B cell (primary cell): ENCODE data around the gene ABTB2. TPM values are rescaled to one million over a fixed set of nuclear protein-coding genes. Genes with fewer than 3 reads are reported as not detected.

Source experiments
- ATAC-seq: fragments of 200-7000 bp; cut with Tn5 transposase; one replicate; pipeline ENCODE4 v1.10.0; 2021; ENCODE audit warnings: low read depth, mild to moderate bottlenecking, moderate number of reproducible peaks, moderate library complexity
- CTCF ChIA-PET: fragments of 350-600 bp; sonication (Branson Sonifier 250); formaldehyde crosslinking; loops from one replicate; lab custom pipeline; 2021; ENCODE audit warnings: antibody characterized with exemption, inconsistent platforms; lab: Charles Lee
- POLR2A ChIA-PET: fragments of 350-600 bp; sonication (Branson Sonifier 250); formaldehyde crosslinking; loops from one replicate; lab custom pipeline; 2021; ENCODE audit warnings: antibody characterized with exemption; lab: Charles Lee
- DNase-seq: peaks from one replicate; pipeline ENCODE4 v3.0.0; 2013
- H2AFZ ChIP-seq: 2 replicates; pipeline ENCODE4 v1.6.1; 2012; ENCODE audit warnings: mild to moderate bottlenecking, low read depth, low read length; ENCODE audit not compliant: insufficient read depth, poor library complexity, severe bottlenecking
- H3K27ac ChIP-seq, 2 donors: 1 replicate in 1 of 2; 2 replicates in 1 of 2; pipeline ENCODE4 v1.5.1; 2012 to 2013; ENCODE audit warnings: low read length in 2 of 2, mild to moderate bottlenecking in 2 of 2, moderate library complexity in 1 of 2
- H3K27me3 ChIP-seq, 4 experiments: fragments of 200-600 bp in 1 of 4; sonication (generic) in 1 of 4; replicated peaks in 1 of 4; 1 replicate in 2 of 4; 2 replicates in 2 of 4; pipeline versions ENCODE4 v1.6.1 to v1.7.0; 2013 to 2016; ENCODE audit warnings: low read length in 3 of 4, mild to moderate bottlenecking in 2 of 4, mixed read lengths in 1 of 4, moderate library complexity in 1 of 4; ENCODE audit not compliant: insufficient read depth in 4 of 4, control insufficient read depth in 3 of 4; ENCODE audit errors: control extremely low read depth in 1 of 4
- H3K36me3 ChIP-seq, 2 experiments: replicated peaks in 1 of 2; 1 replicate in 1 of 2; 2 replicates in 1 of 2; pipeline versions ENCODE4 v1.6.1 to v1.7.1; 2013; ENCODE audit warnings: low read length in 1 of 2; ENCODE audit not compliant: insufficient read depth in 2 of 2, control insufficient read depth in 1 of 2; ENCODE audit errors: control extremely low read depth in 1 of 2, extremely low read depth in 1 of 2
- H3K4me1 ChIP-seq, 2 donors: fragments of 200-600 bp in 1 of 2; sonication (generic) in 1 of 2; 1 replicate in 1 of 2; 2 replicates in 1 of 2; pipeline versions ENCODE4 v1.5.1 to v1.6.1; 2013 to 2017; ENCODE audit warnings: low read length in 2 of 2; ENCODE audit not compliant: control insufficient read depth in 2 of 2, insufficient read depth in 2 of 2
- H3K4me2 ChIP-seq: replicated peaks from 2 replicates; pipeline ENCODE3; 2012; ENCODE audit warnings: mild to moderate bottlenecking, low read depth, low read length; ENCODE audit not compliant: poor library complexity, severe bottlenecking
- H3K4me3 ChIP-seq, 5 experiments: fragments of 200-600 bp in 1 of 5; sonication (generic) in 1 of 5; 1 replicate in 3 of 5; 2 replicates in 2 of 5; pipeline versions ENCODE4 v1.5.1 to v1.7.0; 2011 to 2016; ENCODE audit warnings: low read length in 4 of 5, mild to moderate bottlenecking in 4 of 5, low read depth in 2 of 5, control low read depth in 1 of 5, moderate library complexity in 1 of 5; ENCODE audit not compliant: insufficient read depth in 1 of 5; ENCODE audit errors: control extremely low read depth in 1 of 5, extremely low read depth in 1 of 5
- H3K79me2 ChIP-seq: fragments of 200-600 bp; sonication (generic); one replicate; pipeline ENCODE4 v1.6.0; 2016; ENCODE audit warnings: low read length; ENCODE audit not compliant: control insufficient read depth, insufficient read depth
- H3K9ac ChIP-seq: fragments of 200-600 bp; sonication (generic); 2 replicates; pipeline ENCODE4 v1.6.1; 2017; ENCODE audit warnings: mild to moderate bottlenecking, low read length, moderate library complexity
- H3K9me3 ChIP-seq, 3 donors: one replicate each; pipeline versions ENCODE4 v1.6.1 to v1.7.1; 2013; ENCODE audit warnings: low read length in 2 of 3; ENCODE audit not compliant: control insufficient read depth in 2 of 3, insufficient read depth in 1 of 3; ENCODE audit errors: control extremely low read depth in 1 of 3
- H4K20me1 ChIP-seq: 2 replicates; pipeline ENCODE4 v1.6.0; 2012; ENCODE audit warnings: mild to moderate bottlenecking, low read length; ENCODE audit not compliant: insufficient read depth, control insufficient read depth, poor library complexity, severe bottlenecking
- H3K27ac Mint-ChIP-seq: one replicate; pipeline ENCODE4 v1.8.0; 2021; ENCODE audit warnings: mixed read lengths
- H3K27me3 Mint-ChIP-seq: one replicate; pipeline ENCODE4 v1.8.0; 2021; ENCODE audit warnings: mixed read lengths
- H3K4me1 Mint-ChIP-seq: one replicate; pipeline ENCODE4 v1.8.0; 2021; ENCODE audit warnings: mixed read lengths
- H3K4me3 Mint-ChIP-seq: one replicate; pipeline ENCODE4 v1.8.0; 2021; ENCODE audit warnings: mixed read lengths
- H3K9me3 Mint-ChIP-seq: one replicate; pipeline ENCODE4 v1.8.0; 2022; ENCODE audit warnings: mixed read lengths; ENCODE audit not compliant: insufficient read depth
- CTCF ChIP-seq: fragments of 200-600 bp; IDR thresholded peaks from one replicate; pipeline ENCODE4 v1.8.0; 2022; ENCODE audit warnings: antibody characterized with exemption, mild to moderate bottlenecking
- EZH2 ChIP-seq: IDR thresholded peaks from 2 replicates; pipeline ENCODE4 v1.6.1; 2012; ENCODE audit warnings: borderline replicate concordance, low read depth, mild to moderate bottlenecking, moderate library complexity, low read length; ENCODE audit not compliant: insufficient read depth, poor library complexity, severe bottlenecking
- WGBS: methylation state at CpG from one replicate; pipeline ENCODE4 v1.1.5; 2013; ENCODE audit warnings: missing lambda C conversion rate; ENCODE audit not compliant: insufficient coverage; 5-methylcytosine and 5-hydroxymethylcytosine counted together
- intact Hi-C: fragments of 100-400 bp; cut with micrococcal nuclease; formaldehyde crosslinking; loops from one replicate; pipeline ENCODE4 v1.10.0; 2022
- polyA plus RNA-seq: library from polyadenylated mRNA; depleted of rRNA; stranded (reverse); fragments of >200 nt; gene quantifications from 2 replicates; pipeline ENCODE4 v1.2.3, GENCODE V29; 2012
- total RNA-seq, 2 donors: library from RNA; stranded (reverse); fragments of 120-200 nt in 1 of 2; gene quantifications; 1 replicate in 1 of 2; 2 replicates in 1 of 2; pipeline versions ENCODE4 v1.2.3 to v1.2.4, GENCODE V29; 2013 to 2022

The ABTB2 gene
- total and polyA plus RNA-seq, 2 donors (not counting 1 experiment from before 2014, with no cell fraction given) = 0.30 to 5.9 TPM

- Histone ChIP-seq H3K79me2 (no peaks in the 10 kb centered on the region), H3K27me3 (peaks cover 0 to 5% (median under 1%) of the 10 kb centered on the region in 4 experiments), H3K4me2 (no peak overlapping the region), H3K27ac (no peak overlapping the region), H3K9me3 (no peaks in the 10 kb centered on the region), H4K20me1 (no peaks in the 10 kb centered on the region), H3K36me3 (no peaks in the 10 kb centered on the region), H2AFZ (no peak overlapping the region), H3K4me3 (no peak overlapping the region), H3K4me1 (peaks cover 4 to 5% of the 10 kb centered on the region in 2 donors), H3K9ac (no peak overlapping the region)
- CTCF ChIA-PET = interaction anchor here (2.8 to 5.8 kb wide), 2 partner anchors 10 to 174 kb away, joined by 12 to 21 read pairs; partner anchors contain the start of gene ABTB2
- TF ChIP-seq CTCF = no peak
- no peak for TF ChIP-seq EZH2
- intact Hi-C loops = no loop called here
- H3K9me3 Mint-ChIP-seq = no peaks in the 10 kb centered on the region
- WGBS = 100% methylated on average over 1 of the region's 2 CpGs
- H3K4me3 Mint-ChIP-seq = no peak overlapping the region
- no peak for ATAC-seq
- H3K4me1 Mint-ChIP-seq = peaks cover 9% of the 10 kb centered on the region
- peaks cover 1% of the 10 kb centered on the region for H3K27me3 Mint-ChIP-seq
- no peak overlapping the region for H3K27ac Mint-ChIP-seq
- DNase-seq = no peak
- POLR2A ChIA-PET = no interaction called here
Measured at GRCh38 chr11:34348096-34348495, 9.7 kb downstream of the ABTB2 start.

GRCh38 chr11:34346551-34346950, 11.3 kb downstream of the ABTB2 start:
- Mint-ChIP-seq H3K4me1 (peaks cover 3% of the 10 kb centered on the region), H3K27me3 (no peaks in the 10 kb centered on the region), H3K4me3 (no peak overlapping the region), H3K27ac (no peak overlapping the region), H3K9me3 (no peaks in the 10 kb centered on the region)
- CTCF ChIA-PET = interaction anchor here (2.8 to 5.8 kb wide), 2 partner anchors 11 to 172 kb away, joined by 12 to 21 read pairs; partner anchors contain the start of gene ABTB2
- H3K4me3 ChIP-seq = no peak overlapping the region
- no peak overlapping the region for H2AFZ ChIP-seq
- peaks cover 0 to under 1% of the 10 kb centered on the region in 2 donors for H3K4me1 ChIP-seq
- no peak overlapping the region for H3K9ac ChIP-seq
- H3K4me2 ChIP-seq = no peak overlapping the region
- H3K36me3 ChIP-seq = no peaks in the 10 kb centered on the region
- no peaks in the 10 kb centered on the region for H3K79me2 ChIP-seq
- 94% methylated on average over 3 of the region's 6 CpGs for WGBS
- no peaks in the 10 kb centered on the region for H3K27me3 ChIP-seq
- H4K20me1 ChIP-seq = no peaks in the 10 kb centered on the region
- TF ChIP-seq EZH2 (no peak), CTCF (no peak)
- POLR2A ChIA-PET = no interaction called here
- ATAC-seq = no peak
- H3K27ac ChIP-seq = no peak overlapping the region
- no peaks in the 10 kb centered on the region for H3K9me3 ChIP-seq
- intact Hi-C loops = no loop called here
- no peak for DNase-seq
